Stimulated activated CD8-positive, alpha-beta memory T cell treated with anti-CD3 and anti-CD28 coated beads, Interleukin-7, amount 100 ng/mL, for 1 hour (primary cell): ENCODE measurements around the gene SLC5A2.
"Not testable (repeated sequence)": the region's sequence is repeated elsewhere in the genome, so short reads cannot be mapped to it uniquely, and the experiment has no call there.

Experiments
- DNase-seq, 2 donors: peaks; one replicate each; pipeline ENCODE4 v3.0.0-alpha.2; 2020; ENCODE audit warnings: low read depth in 2 of 2

SLC5A2 gene

GRCh38 chr16:31475946-31476302 lies 7.0 kb upstream of the SLC5A2 start:
- DNase-seq, result no peak

DNA sequence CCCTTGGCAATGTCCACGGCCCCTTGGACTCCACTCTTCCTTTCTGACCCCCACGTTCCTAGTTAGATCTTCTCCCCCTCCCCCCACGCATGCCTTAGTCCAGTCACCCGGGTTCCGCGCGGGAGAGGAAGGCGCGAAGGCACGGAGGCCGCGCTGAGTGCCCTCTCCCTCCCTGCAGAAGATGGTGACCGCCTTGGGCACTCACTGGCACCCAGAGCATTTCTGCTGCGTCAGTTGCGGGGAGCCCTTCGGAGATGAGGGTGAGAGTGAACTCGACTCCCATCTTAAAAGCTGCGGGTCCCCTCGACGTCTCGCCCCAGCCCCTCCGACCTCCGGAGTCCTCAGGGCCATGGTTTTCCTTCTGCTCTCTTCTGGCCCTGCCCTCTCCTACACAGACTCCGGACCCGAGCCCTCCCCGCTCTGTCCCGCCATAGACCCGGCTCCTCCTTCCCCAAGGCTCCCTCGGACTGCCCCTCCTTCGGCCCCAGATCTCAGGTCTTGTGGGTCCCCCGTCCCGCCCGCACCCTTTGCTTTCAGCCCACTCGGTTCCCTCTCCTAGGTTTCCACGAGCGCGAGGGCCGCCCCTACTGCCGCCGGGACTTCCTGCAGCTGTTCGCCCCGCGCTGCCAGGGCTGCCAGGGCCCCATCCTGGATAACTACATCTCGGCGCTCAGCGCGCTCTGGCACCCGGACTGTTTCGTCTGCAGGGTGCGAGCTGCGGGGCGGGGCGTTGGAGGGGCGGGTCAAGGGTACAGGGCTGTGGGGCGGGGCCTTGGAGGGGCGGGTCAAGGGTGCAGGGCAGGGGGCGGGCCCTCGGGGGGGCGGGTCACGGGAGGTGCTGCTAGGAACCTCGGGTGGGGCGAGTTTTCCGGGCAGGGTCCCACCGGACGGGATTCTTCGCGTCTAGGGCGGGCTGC lies 6.4 kb upstream of the SLC5A2 start:
- peak; percentile 74 to 84 for DNase-seq

- DNase-seq, result no peak
Measured at GRCh38 chr16:31477220-31478216, 5.4 kb upstream of the SLC5A2 start.

DNA sequence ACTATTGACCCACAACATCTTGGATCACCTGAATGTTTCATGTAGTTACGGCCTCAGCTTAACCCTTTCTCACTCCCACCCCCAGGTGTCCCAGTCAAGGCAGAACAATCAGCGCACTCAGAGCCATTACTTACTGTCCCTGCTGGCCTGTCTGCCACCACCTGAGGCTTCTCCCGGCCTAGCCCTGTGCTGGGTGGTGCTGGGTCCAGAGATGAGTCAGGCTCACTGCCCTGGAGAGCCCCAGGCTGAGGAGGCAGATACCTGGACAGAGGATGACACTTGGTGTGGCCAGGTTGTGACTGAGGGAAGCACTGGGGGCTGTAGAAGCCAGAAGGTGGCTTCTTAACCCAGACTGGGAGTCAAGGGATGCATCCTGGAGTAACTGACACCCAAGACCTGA lies 4.0 kb upstream of the SLC5A2 start:
- no peak for DNase-seq

DNA sequence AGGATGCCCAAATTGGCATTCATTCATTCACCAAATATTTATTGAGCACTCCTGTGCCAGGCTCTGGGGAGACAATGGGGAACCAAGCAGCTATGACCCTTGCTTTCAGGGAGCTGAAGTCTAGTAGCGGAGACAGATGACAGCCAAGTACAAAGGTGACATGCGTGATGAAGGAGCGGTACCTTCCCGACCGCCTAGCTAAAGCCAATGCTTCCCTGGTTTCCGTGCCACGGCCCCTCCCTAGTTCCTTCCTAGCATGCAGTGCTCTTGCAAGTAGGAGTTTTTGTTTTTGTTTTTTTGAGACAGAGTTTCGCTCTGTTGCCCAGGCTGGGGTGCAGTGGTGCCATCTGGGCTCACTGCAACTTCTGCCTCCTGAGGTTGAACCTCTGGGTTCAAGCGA lies 3.2 kb upstream of the SLC5A2 start:
- DNase-seq, result no peak

DNA sequence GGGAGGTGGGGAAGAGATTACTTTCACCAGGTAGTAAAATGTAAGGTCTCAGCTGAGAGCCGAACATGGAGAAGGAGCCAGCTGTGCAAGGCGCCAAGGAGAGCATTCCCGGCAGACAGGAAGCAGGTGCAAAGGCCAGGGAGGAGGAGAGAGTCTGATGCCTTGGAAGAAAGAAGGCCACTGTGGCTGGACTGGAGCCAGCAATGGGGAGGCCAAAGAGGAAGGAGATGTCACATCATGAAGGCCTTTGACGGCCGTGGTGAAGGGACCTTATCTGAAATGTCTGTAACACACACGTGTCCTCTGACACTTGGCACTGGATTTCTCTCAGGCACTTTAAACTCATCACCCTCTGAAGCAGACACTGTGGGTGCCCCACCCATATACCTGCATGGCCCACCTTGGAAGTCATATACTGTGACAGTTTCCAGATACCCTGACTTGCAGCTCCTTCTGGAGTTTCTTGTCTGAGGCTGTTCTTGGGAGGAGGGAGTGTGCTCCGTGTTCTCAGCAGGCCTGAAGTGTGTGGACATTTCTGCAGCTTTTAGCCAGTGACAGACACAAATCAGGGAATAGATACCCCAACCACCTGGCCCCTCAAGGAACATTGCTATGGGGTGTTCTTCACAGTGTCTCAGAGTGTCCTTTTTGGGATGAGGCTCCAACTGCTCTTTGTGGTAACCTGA lies 1.9 kb upstream of the SLC5A2 start:
- DNase-seq, result no peak

- DNase-seq, result not testable (repeated sequence)
Measured at GRCh38 chr16:31484048-31484447, 1.1 kb downstream of the SLC5A2 start.

GRCh38 chr16:31484491-31485171 lies 1.7 kb downstream of the SLC5A2 start:
- no peak for DNase-seq

- DNase-seq, result no peak
Measured at GRCh38 chr16:31485571-31485970, 2.6 kb downstream of the SLC5A2 start.

GRCh38 chr16:31486045-31486444 lies 3.1 kb downstream of the SLC5A2 start:
- no peak for DNase-seq

GRCh38 chr16:31487071-31487719 lies 4.3 kb downstream of the SLC5A2 start:
- no peak for DNase-seq

- DNase-seq, result peak; percentile 44 to 45
Measured at GRCh38 chr16:31487720-31488467, 5.0 kb downstream of the SLC5A2 start.

DNA sequence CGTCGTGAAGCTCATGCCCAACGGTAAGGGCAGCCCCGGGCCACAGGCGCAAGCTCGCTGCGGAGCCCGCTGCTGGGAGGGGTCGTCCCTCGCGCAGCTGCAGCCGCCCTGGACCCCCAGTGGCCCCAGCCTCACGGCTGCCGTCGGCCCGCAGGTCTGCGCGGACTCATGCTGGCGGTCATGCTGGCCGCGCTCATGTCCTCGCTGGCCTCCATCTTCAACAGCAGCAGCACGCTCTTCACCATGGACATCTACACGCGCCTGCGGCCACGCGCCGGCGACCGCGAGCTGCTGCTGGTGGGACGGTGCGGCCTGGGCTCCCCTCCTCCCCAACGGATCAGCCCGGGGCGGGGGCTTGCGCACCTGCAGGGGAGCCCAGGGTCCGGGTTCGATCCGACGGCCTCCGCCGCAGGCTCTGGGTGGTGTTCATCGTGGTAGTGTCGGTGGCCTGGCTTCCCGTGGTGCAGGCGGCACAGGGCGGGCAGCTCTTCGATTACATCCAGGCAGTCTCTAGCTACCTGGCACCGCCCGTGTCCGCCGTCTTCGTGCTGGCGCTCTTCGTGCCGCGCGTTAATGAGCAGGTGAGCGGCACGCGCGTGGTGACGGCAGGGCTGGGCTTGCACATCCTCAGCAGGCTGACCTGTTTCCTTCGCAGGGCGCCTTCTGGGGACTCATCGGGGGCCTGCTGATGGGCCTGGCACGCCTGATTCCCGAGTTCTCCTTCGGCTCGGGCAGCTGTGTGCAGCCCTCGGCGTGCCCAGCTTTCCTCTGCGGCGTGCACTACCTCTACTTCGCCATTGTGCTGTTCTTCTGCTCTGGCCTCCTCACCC lies 5.8 kb downstream of the SLC5A2 start:
- DNase-seq, result no peak

- DNase-seq, result no peak
Measured at GRCh38 chr16:31489298-31489564, 6.3 kb downstream of the SLC5A2 start.

DNA sequence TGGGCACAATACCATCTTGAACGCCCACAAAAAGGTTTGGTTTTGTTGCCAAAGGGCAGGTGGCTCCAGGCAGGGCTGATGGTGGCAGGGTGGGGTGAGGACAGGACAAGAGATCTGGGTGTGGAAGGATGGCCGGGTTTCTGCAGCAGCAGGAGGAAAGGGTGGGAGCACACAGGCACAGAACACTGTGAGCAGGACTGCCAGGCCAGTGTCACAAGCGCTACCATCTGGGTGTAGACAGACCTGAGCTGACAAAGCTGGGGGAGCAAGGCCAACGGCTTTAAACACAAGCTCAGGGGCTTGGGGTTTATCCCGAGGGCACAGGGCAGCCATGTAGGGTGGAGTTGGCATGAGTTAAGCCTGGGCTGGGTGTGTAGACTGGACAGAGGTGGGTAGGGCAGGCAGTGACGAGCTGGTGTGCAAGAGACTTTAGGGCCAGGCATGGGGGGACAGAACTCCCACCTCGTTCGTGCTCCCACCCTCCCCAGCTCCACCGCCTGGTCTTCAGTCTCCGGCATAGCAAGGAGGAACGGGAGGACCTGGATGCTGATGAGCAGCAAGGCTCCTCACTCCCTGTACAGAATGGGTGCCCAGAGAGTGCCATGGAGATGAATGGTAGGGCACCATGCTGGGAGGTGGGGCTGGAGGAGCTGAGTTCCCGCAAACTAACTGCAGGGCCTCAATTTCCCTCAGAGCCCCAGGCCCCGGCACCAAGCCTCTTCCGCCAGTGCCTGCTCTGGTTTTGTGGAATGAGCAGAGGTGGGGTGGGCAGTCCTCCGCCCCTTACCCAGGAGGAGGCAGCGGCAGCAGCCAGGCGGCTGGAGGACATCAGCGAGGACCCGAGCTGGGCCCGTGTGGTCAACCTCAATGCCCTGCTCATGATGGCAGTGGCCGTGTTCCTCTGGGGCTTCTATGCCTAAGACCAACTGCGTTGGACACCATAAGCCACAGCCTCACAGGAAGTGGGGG lies 7.0 kb downstream of the SLC5A2 start:
- DNase-seq, result no peak

DNA sequence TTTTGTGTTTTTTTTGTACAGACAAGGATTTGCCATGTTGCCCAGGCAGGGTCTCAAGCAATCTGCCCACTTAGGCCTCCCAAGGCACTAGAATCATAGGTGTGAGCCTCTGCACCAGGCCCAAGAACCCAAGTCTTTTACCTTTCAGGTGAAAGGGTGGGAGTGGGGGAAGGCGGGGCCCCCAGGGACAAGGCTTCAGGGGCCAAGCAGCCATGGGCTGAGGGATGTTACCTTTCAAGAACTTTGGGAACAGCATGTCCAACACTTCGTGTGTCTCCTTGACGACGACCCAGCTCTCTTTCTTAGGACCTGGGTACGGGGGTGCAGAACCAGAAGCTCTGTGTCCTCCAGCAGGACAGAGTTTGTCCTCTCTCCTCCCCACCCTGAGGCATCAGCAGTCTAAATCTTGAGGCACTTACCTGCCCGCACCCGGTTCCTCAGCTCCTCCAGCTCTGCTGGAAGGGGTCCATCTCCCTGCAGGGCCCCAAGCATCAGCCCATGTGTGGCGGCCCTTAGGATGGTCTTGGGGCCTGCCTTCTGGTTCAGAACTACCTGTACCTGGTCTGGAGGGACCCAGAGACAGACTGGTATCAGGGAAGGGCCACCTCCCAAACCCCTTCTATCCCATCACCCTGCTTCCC lies 9.0 kb downstream of the SLC5A2 start:
- DNase-seq, result no peak

- DNase-seq, result no peak
Measured at GRCh38 chr16:31493506-31494125, 10.7 kb downstream of the SLC5A2 start.
